Measurements from ENCODE around the gene XPNPEP1.

XPNPEP1 gene

GRCh38 chr10:109853921-109854320, 69.4 kb downstream of the XPNPEP1 start:
- Histone ChIP-seq H3K36me3 (replicated peaks; ENCODE audit: low read depth, low read length) (no peaks in the 10 kb centered on the region), H3K4me3 (ENCODE audit: low read length) (no peak overlapping the region), H3K4me2 (ENCODE audit: low read length) (no peak overlapping the region), H3K27me3 (ENCODE audit: low read depth, low read length) (no peaks in the 10 kb centered on the region), H3K27ac (ENCODE audit: low read length) (no peak overlapping the region), H2AFZ (ENCODE audit: low read depth, low read length) (no peak overlapping the region), H3K9ac (ENCODE audit: low read length) (no peak overlapping the region), H3K79me2 (ENCODE audit: low read length) (no peaks in the 10 kb centered on the region), H3K9me3 (ENCODE audit: insufficient read depth, low read length) (no peaks in the 10 kb centered on the region), H3K4me1 (ENCODE audit: low read length) (peaks cover 4% of the 10 kb centered on the region), H4K20me1 (ENCODE audit: insufficient read depth, low read length) (no peaks in the 10 kb centered on the region)
- TF ChIP-seq CTCF (IDR thresholded peaks at IDR 0.05; ENCODE audit: low read depth, low read length) (no peak), EZH2phosphoT487 (IDR thresholded peaks at IDR 0.05; ENCODE audit: low read depth) (no peak)

- Histone ChIP-seq H4K20me1 (ENCODE audit: insufficient read depth, low read length) (no peaks in the 10 kb centered on the region), H2AFZ (ENCODE audit: low read depth, low read length) (peak overlapping the region; percentile 81; the same call in 1 of the 2 replicates), H3K36me3 (replicated peaks; ENCODE audit: low read depth, low read length) (no peaks in the 10 kb centered on the region), H3K79me2 (ENCODE audit: low read length) (no peaks in the 10 kb centered on the region), H3K9me3 (ENCODE audit: insufficient read depth, low read length) (no peaks in the 10 kb centered on the region), H3K27ac (ENCODE audit: low read length) (no peak overlapping the region), H3K4me2 (ENCODE audit: low read length) (peak overlapping the region; percentile 69), H3K4me1 (ENCODE audit: low read length) (peaks cover 4% of the 10 kb centered on the region), H3K27me3 (ENCODE audit: low read depth, low read length) (no peaks in the 10 kb centered on the region), H3K4me3 (ENCODE audit: low read length) (peak overlapping the region; percentile 35; the same call in 1 of the 2 replicates), H3K9ac (ENCODE audit: low read length) (no peak overlapping the region)
- no peak for TF ChIP-seq EZH2phosphoT487 (IDR thresholded peaks at IDR 0.05; ENCODE audit: low read depth)
- peak; percentile 81 for TF ChIP-seq CTCF (IDR thresholded peaks at IDR 0.05; ENCODE audit: low read depth, low read length)
Measured at GRCh38 chr10:109852475-109853037, 70.8 kb downstream of the XPNPEP1 start.

- no peak overlapping the region for H3K27ac ChIP-seq (ENCODE audit: low read length)
- no peaks in the 10 kb centered on the region for H3K36me3 ChIP-seq (replicated peaks; ENCODE audit: low read depth, low read length)
- H3K27me3 ChIP-seq (ENCODE audit: low read depth, low read length): no peaks in the 10 kb centered on the region
- H3K79me2 ChIP-seq (ENCODE audit: low read length): no peaks in the 10 kb centered on the region
- H3K4me1 ChIP-seq (ENCODE audit: low read length): peaks cover 4% of the 10 kb centered on the region
- H3K4me2 ChIP-seq (ENCODE audit: low read length): peak overlapping the region; percentile 69
- no peak overlapping the region for H3K4me3 ChIP-seq (ENCODE audit: low read length)
- no peak overlapping the region for H3K9ac ChIP-seq (ENCODE audit: low read length)
- no peak for TF ChIP-seq EZH2phosphoT487 (IDR thresholded peaks at IDR 0.05; ENCODE audit: low read depth)
- TF ChIP-seq CTCF (IDR thresholded peaks at IDR 0.05; ENCODE audit: low read depth, low read length): no peak
- no peak overlapping the region for H2AFZ ChIP-seq (ENCODE audit: low read depth, low read length)
- H4K20me1 ChIP-seq (ENCODE audit: insufficient read depth, low read length): no peaks in the 10 kb centered on the region
- no peaks in the 10 kb centered on the region for H3K9me3 ChIP-seq (ENCODE audit: insufficient read depth, low read length)
Measured at GRCh38 chr10:109851616-109852474, 71.5 kb downstream of the XPNPEP1 start.

GRCh38 chr10:109846832-109847231, 76.5 kb downstream of the XPNPEP1 start:
- Histone ChIP-seq H4K20me1 (ENCODE audit: insufficient read depth, low read length) (no peaks in the 10 kb centered on the region), H3K36me3 (replicated peaks; ENCODE audit: low read depth, low read length) (no peaks in the 10 kb centered on the region), H3K9ac (ENCODE audit: low read length) (no peak overlapping the region), H3K79me2 (ENCODE audit: low read length) (no peaks in the 10 kb centered on the region), H3K4me2 (ENCODE audit: low read length) (no peak overlapping the region), H3K4me3 (ENCODE audit: low read length) (no peak overlapping the region), H2AFZ (ENCODE audit: low read depth, low read length) (no peak overlapping the region), H3K27ac (ENCODE audit: low read length) (no peak overlapping the region), H3K27me3 (ENCODE audit: low read depth, low read length) (no peaks in the 10 kb centered on the region), H3K9me3 (ENCODE audit: insufficient read depth, low read length) (no peaks in the 10 kb centered on the region), H3K4me1 (ENCODE audit: low read length) (no peaks in the 10 kb centered on the region)
- TF ChIP-seq EZH2phosphoT487 (IDR thresholded peaks at IDR 0.05; ENCODE audit: low read depth) (no peak), CTCF (IDR thresholded peaks at IDR 0.05; ENCODE audit: low read depth, low read length) (no peak)
